H1 (cell line): ENCODE results near the gene TFPI2. TPM values are rescaled to one million over a fixed set of nuclear protein-coding genes. Genes with fewer than 3 reads are reported as not detected.

Experiments
- BACH1 ChIP-seq: IDR thresholded peaks from 2 replicates; pipeline ENCODE4 v1.6.1; 2012; ENCODE audit warnings: low read length, improper control_type of control experiment
- CREB1 ChIP-seq: IDR thresholded peaks from 2 replicates; pipeline ENCODE4 v1.6.1; 2012; ENCODE audit warnings: inconsistent platforms
- MAFK ChIP-seq: IDR thresholded peaks from 2 replicates; pipeline ENCODE4 v1.6.1; 2012; ENCODE audit warnings: low read depth, mild to moderate bottlenecking, improper control_type of control experiment, low read length
- PHF8 ChIP-seq: fragments of 200-600 bp; sonication (generic); conservative IDR thresholded peaks from 2 replicates; pipeline ENCODE4 v1.7.1; 2012; ENCODE audit warnings: low read depth, mild to moderate bottlenecking, inconsistent platforms, low read length, moderate library complexity
- RAD21 ChIP-seq, 2 experiments: IDR thresholded peaks in 1 of 2; conservative IDR thresholded peaks in 1 of 2; 2 replicates each; pipeline ENCODE4 v1.6.1; 2011; ENCODE audit warnings: low read depth in 2 of 2, low read length in 2 of 2, improper control_type of control experiment in 1 of 2, inconsistent platforms in 1 of 2, mild to moderate bottlenecking in 1 of 2, moderate library complexity in 1 of 2
- SP2 ChIP-seq: IDR thresholded peaks from 2 replicates; pipeline ENCODE4 v1.6.1; 2012; ENCODE audit warnings: mild to moderate bottlenecking, low read length, inconsistent platforms
- polyA plus RNA-seq, 7 experiments: library from polyadenylated mRNA; depleted of rRNA in 3 of 7; stranded (reverse) in 5 of 7; unstranded in 2 of 7; fragments of >200 nt in 5 of 7; fragments of 200-250 nt in 2 of 7; gene quantifications; 1 replicate in 5 of 7; 2 replicates in 1 of 7; 4 replicates in 1 of 7; pipeline versions ENCODE4 v1.2.1 to v1.2.3, GENCODE V29; 2011 to 2013; ENCODE audit warnings: missing spikeins in 2 of 7, mixed read lengths in 2 of 7
- total RNA-seq: library from RNA; stranded (reverse); fragmentation: NEBNext Ultra II Directional; extraction: Animal tissue kit (Norgen Biotek cat#: 25700); gene quantifications from 2 replicates; pipeline ENCODE4 v1.2.1, GENCODE V29; 2021
- TF ChIP-seq, protein P1 (sequence below), 3 experiments: IDR thresholded peaks; 1 replicate in 2 of 3; 2 replicates in 1 of 3; pipeline versions ENCODE4 v1.5.1 to v1.6.1; 2011; ENCODE audit warnings: low read length in 3 of 3, mild to moderate bottlenecking in 3 of 3, inconsistent platforms in 2 of 3, low read depth in 1 of 3, moderate library complexity in 1 of 3; ENCODE audit not compliant: insufficient read depth in 1 of 3; ENCODE audit errors: control extremely low read depth in 1 of 3
- TF ChIP-seq, protein P2 (sequence below): fragments of 300-600 bp; sonication (generic); IDR thresholded peaks from 2 replicates; pipeline ENCODE4 v1.7.1; 2012; ENCODE audit warnings: low read length, moderate library complexity, mild to moderate bottlenecking, inconsistent platforms; ENCODE audit not compliant: insufficient replicate concordance

The TFPI2 gene
- total and polyA plus RNA-seq, 2 of the 8 experiments (the other 6 are each of a cell fraction or from before 2014, with no cell fraction given), result 6.8 to 8.9 TPM

DNA sequence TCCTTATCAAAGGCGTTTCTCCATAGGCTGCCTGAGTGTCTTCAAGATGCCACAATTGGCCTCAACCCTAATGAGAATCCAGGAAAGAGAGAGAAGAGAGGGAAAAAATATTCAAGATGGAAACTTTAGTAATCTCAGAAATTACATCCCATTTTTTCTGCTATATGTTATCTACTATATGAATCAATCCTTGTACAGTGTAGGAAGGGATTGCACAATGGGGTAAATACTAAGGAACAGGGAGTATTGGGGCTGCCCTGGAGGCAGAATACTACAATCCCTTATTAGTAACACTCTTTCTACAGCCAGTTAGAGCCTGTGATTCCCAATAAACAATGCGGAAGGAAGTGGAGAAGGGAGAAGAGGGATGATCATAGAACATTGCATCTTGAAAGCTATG lies 27.9 kb downstream of the TFPI2 start (continued):
- TF ChIP-seq, protein P1, sequence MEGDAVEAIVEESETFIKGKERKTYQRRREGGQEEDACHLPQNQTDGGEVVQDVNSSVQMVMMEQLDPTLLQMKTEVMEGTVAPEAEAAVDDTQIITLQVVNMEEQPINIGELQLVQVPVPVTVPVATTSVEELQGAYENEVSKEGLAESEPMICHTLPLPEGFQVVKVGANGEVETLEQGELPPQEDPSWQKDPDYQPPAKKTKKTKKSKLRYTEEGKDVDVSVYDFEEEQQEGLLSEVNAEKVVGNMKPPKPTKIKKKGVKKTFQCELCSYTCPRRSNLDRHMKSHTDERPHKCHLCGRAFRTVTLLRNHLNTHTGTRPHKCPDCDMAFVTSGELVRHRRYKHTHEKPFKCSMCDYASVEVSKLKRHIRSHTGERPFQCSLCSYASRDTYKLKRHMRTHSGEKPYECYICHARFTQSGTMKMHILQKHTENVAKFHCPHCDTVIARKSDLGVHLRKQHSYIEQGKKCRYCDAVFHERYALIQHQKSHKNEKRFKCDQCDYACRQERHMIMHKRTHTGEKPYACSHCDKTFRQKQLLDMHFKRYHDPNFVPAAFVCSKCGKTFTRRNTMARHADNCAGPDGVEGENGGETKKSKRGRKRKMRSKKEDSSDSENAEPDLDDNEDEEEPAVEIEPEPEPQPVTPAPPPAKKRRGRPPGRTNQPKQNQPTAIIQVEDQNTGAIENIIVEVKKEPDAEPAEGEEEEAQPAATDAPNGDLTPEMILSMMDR (IDR thresholded peaks at IDR 0.05; ENCODE audit: control extremely low read depth in 1 of 3, insufficient read depth in 1 of 3, low read depth in 1 of 3, low read length in 3 of 3), result no peak
- no peak for TF ChIP-seq BACH1
- no peak for TF ChIP-seq SP2
- TF ChIP-seq, protein P2, sequence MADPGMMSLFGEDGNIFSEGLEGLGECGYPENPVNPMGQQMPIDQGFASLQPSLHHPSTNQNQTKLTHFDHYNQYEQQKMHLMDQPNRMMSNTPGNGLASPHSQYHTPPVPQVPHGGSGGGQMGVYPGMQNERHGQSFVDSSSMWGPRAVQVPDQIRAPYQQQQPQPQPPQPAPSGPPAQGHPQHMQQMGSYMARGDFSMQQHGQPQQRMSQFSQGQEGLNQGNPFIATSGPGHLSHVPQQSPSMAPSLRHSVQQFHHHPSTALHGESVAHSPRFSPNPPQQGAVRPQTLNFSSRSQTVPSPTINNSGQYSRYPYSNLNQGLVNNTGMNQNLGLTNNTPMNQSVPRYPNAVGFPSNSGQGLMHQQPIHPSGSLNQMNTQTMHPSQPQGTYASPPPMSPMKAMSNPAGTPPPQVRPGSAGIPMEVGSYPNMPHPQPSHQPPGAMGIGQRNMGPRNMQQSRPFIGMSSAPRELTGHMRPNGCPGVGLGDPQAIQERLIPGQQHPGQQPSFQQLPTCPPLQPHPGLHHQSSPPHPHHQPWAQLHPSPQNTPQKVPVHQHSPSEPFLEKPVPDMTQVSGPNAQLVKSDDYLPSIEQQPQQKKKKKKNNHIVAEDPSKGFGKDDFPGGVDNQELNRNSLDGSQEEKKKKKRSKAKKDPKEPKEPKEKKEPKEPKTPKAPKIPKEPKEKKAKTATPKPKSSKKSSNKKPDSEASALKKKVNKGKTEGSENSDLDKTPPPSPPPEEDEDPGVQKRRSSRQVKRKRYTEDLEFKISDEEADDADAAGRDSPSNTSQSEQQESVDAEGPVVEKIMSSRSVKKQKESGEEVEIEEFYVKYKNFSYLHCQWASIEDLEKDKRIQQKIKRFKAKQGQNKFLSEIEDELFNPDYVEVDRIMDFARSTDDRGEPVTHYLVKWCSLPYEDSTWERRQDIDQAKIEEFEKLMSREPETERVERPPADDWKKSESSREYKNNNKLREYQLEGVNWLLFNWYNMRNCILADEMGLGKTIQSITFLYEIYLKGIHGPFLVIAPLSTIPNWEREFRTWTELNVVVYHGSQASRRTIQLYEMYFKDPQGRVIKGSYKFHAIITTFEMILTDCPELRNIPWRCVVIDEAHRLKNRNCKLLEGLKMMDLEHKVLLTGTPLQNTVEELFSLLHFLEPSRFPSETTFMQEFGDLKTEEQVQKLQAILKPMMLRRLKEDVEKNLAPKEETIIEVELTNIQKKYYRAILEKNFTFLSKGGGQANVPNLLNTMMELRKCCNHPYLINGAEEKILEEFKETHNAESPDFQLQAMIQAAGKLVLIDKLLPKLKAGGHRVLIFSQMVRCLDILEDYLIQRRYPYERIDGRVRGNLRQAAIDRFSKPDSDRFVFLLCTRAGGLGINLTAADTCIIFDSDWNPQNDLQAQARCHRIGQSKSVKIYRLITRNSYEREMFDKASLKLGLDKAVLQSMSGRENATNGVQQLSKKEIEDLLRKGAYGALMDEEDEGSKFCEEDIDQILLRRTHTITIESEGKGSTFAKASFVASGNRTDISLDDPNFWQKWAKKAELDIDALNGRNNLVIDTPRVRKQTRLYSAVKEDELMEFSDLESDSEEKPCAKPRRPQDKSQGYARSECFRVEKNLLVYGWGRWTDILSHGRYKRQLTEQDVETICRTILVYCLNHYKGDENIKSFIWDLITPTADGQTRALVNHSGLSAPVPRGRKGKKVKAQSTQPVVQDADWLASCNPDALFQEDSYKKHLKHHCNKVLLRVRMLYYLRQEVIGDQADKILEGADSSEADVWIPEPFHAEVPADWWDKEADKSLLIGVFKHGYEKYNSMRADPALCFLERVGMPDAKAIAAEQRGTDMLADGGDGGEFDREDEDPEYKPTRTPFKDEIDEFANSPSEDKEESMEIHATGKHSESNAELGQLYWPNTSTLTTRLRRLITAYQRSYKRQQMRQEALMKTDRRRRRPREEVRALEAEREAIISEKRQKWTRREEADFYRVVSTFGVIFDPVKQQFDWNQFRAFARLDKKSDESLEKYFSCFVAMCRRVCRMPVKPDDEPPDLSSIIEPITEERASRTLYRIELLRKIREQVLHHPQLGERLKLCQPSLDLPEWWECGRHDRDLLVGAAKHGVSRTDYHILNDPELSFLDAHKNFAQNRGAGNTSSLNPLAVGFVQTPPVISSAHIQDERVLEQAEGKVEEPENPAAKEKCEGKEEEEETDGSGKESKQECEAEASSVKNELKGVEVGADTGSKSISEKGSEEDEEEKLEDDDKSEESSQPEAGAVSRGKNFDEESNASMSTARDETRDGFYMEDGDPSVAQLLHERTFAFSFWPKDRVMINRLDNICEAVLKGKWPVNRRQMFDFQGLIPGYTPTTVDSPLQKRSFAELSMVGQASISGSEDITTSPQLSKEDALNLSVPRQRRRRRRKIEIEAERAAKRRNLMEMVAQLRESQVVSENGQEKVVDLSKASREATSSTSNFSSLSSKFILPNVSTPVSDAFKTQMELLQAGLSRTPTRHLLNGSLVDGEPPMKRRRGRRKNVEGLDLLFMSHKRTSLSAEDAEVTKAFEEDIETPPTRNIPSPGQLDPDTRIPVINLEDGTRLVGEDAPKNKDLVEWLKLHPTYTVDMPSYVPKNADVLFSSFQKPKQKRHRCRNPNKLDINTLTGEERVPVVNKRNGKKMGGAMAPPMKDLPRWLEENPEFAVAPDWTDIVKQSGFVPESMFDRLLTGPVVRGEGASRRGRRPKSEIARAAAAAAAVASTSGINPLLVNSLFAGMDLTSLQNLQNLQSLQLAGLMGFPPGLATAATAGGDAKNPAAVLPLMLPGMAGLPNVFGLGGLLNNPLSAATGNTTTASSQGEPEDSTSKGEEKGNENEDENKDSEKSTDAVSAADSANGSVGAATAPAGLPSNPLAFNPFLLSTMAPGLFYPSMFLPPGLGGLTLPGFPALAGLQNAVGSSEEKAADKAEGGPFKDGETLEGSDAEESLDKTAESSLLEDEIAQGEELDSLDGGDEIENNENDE, result no peak
- no peak for TF ChIP-seq PHF8
- TF ChIP-seq RAD21 (IDR thresholded peaks at IDR 0.05 in 1 of 2, conservative IDR thresholded peaks at IDR 0.05 in 1 of 2; ENCODE audit: low read depth in 2 of 2, low read length in 2 of 2), result no peak
- no peak for TF ChIP-seq CREB1
- TF ChIP-seq MAFK, result no peak
